ENCODE measurements around the gene TEPSIN. TPM values are rescaled to one million over a fixed set of nuclear protein-coding genes. Genes with fewer than 3 reads are reported as not detected.

The TEPSIN gene
- total RNA-seq, 1 experiment from 2014 or later, result 38.8 TPM

- peaks cover 12% of the 10 kb centered on the region for H3K23me2 ChIP-seq (ENCODE audit: insufficient read length, low read depth, low read length, poor library complexity, severe bottlenecking)
- no peak overlapping the region for H3K14ac ChIP-seq (ENCODE audit: insufficient read depth, low read length)
- H3K9me3 ChIP-seq (ENCODE audit: control insufficient read depth, low read depth, low read length), result no peaks in the 10 kb centered on the region
- no peak overlapping the region for H3T11ph ChIP-seq (ENCODE audit: low read length)
- H3K27me3 Mint-ChIP-seq (ENCODE audit: low read depth), result no peaks in the 10 kb centered on the region; the same call in 1 of the 2 replicates
- H2AFZ ChIP-seq (ENCODE audit: low read length), result no peak overlapping the region
- peak overlapping the region; percentile 76 for H3K9ac ChIP-seq (ENCODE audit: extremely low read depth, insufficient read length, low read length)
- H3K18ac ChIP-seq (ENCODE audit: insufficient read length, low read depth, low read length), result no peak overlapping the region
- H3K23ac ChIP-seq (ENCODE audit: insufficient read length, low read depth, low read length), result no peak overlapping the region
- H3K36me3 Mint-ChIP-seq (ENCODE audit: insufficient read depth in 1 of 3, low read depth in 3 of 3), result peaks cover 5 to 15% (median 9%) of the 10 kb centered on the region in 3 experiments; a peak in 6 of 7 replicates
- no peaks in the 10 kb centered on the region for H3K4me1 ChIP-seq (ENCODE audit: insufficient read depth, low read length)
- no peak overlapping the region for H2BK120ac ChIP-seq (ENCODE audit: low read depth, low read length, poor library complexity, severe bottlenecking)
- no peaks in the 10 kb centered on the region; a peak in 2 of 5 replicates for H3K9me3 Mint-ChIP-seq
- no peak overlapping the region for H2BK15ac ChIP-seq (ENCODE audit: low read depth, low read length)
- H3K79me1 ChIP-seq (ENCODE audit: insufficient read depth, low read depth, low read length, poor library complexity, severe bottlenecking), result peaks cover 3% of the 10 kb centered on the region
- H3K4me2 ChIP-seq (ENCODE audit: insufficient read depth, insufficient read length, low read length), result peak overlapping the region; percentile 82
- peaks cover 19 to 32% of the 10 kb centered on the region in 2 experiments for H3K4me1 Mint-ChIP-seq
- H2BK20ac ChIP-seq (ENCODE audit: low read depth, low read length, poor library complexity, severe bottlenecking), result no peak overlapping the region
- H4K91ac ChIP-seq (ENCODE audit: insufficient read length, low read depth, low read length), result no peak overlapping the region
- no peaks in the 10 kb centered on the region for H3K27me3 ChIP-seq (ENCODE audit: insufficient read depth, low read length)
- no peak overlapping the region for H2AK5ac ChIP-seq (ENCODE audit: insufficient read length, low read length)
- H4K8ac ChIP-seq (replicated peaks; ENCODE audit: insufficient read length, low read depth, low read length), result no peak overlapping the region
- H2BK12ac ChIP-seq (ENCODE audit: insufficient read length, low read depth, low read length), result no peak overlapping the region
- no peak overlapping the region for H3K56ac ChIP-seq (ENCODE audit: insufficient read length, low read depth, low read length)
- H3K4me3 Mint-ChIP-seq, result peak overlapping the region; percentile 90 to 93
- no CpG with 5 or more reads among the region's 36 CpGs for WGBS (ENCODE audit: extremely low coverage, insufficient read length, low lambda C conversion rate)
- TF ChIP-seq CTCF (conservative IDR thresholded peaks at IDR 0.05), result no peak
- no peak overlapping the region for H4K5ac ChIP-seq (ENCODE audit: insufficient read length, low read depth, low read length)
- H3K79me2 ChIP-seq (ENCODE audit: insufficient read depth, low read length), result peaks cover 4% of the 10 kb centered on the region
- no peak for DNase-seq
- no peak overlapping the region for H3K27ac ChIP-seq (ENCODE audit: insufficient read length, low read depth, low read length)
- no peak overlapping the region for H2BK5ac ChIP-seq (ENCODE audit: insufficient read length, low read length)
- H3K27ac Mint-ChIP-seq, result no peak overlapping the region
- H3K4ac ChIP-seq (ENCODE audit: low read depth, low read length), result no peak overlapping the region
- peaks cover 3% of the 10 kb centered on the region for H4K20me1 ChIP-seq (ENCODE audit: control insufficient read depth, insufficient read depth, insufficient read length)
These were observed 1.0 kb downstream of the TEPSIN start for GRCh38 chr17:81237591-81238489.
